HCT116 (cell line): ENCODE data around the gene CD44.

Experiments used
- POLR2AphosphoS5 ChIP-seq: IDR thresholded peaks from 2 replicates; pipeline ENCODE4 v1.6.1; 2011; ENCODE audit warnings: mild to moderate bottlenecking, low read depth, low read length, moderate library complexity
- YY1 ChIP-seq: IDR thresholded peaks from 2 replicates; pipeline ENCODE4 v1.6.1; 2011; ENCODE audit warnings: low read length, low read depth, moderate library complexity, mild to moderate bottlenecking; ENCODE audit not compliant: insufficient replicate concordance; ENCODE audit errors: extremely low read depth

- TF ChIP-seq POLR2AphosphoS5 (no peak), YY1 (no peak)
Measured at GRCh38 chr11:35151241-35151640, 12.3 kb downstream of the CD44 start.
